Panc1 (cell line): Measurements from ENCODE around the gene CHD6. TPM values are rescaled to one million over a fixed set of nuclear protein-coding genes. Genes with fewer than 3 reads are reported as not detected.

Experiments
- ATAC-seq: fragments of 200-7000 bp; cut with Tn5 transposase; 2 replicates; pipeline ENCODE4 v1.9.1; 2020; ENCODE audit warnings: mild to moderate bottlenecking, moderate library complexity
- BruUV-seq: library from RNA; stranded (reverse); fragments of 400-500 nt; replicated peaks from 2 replicates; lab custom pipeline; 2021; lab: Mats Ljungman, UMichigan
- CTCF ChIA-PET: fragments of 300-600 bp; sonication (Branson Sonifier 250); formaldehyde crosslinking; loops from one replicate; lab custom pipeline; 2022; ENCODE audit warnings: antibody characterized with exemption; lab: Charles Lee
- POLR2A ChIA-PET: fragments of 300-600 bp; sonication (Branson Sonifier 250); formaldehyde crosslinking; loops from one replicate; lab custom pipeline; 2022; ENCODE audit warnings: antibody characterized with exemption; lab: Charles Lee
- DNase-seq: peaks from one replicate; pipeline ENCODE4 v3.0.0-alpha.2; 2010; ENCODE audit warnings: low read depth, low spot score
- H3K27ac ChIP-seq: 2 replicates; pipeline ENCODE4 v1.5.1; 2011; ENCODE audit warnings: mild to moderate bottlenecking, low read length, inconsistent platforms
- H3K27me3 ChIP-seq: fragments of 200-500 bp; sonication (Bioruptor generic); 2 replicates; pipeline ENCODE4 v1.6.0; 2014; ENCODE audit warnings: low read length, inconsistent platforms; ENCODE audit not compliant: control insufficient read depth, insufficient read depth
- H3K36me3 ChIP-seq: fragments of 200-500 bp; sonication (Bioruptor generic); 2 replicates; pipeline ENCODE4 v1.5.1; 2014; ENCODE audit warnings: inconsistent platforms, mild to moderate bottlenecking, low read length, moderate library complexity; ENCODE audit not compliant: control insufficient read depth, insufficient read depth
- H3K4me1 ChIP-seq: 2 replicates; pipeline ENCODE4 v1.5.1; 2011; ENCODE audit warnings: inconsistent platforms, mild to moderate bottlenecking, low read length, moderate library complexity; ENCODE audit not compliant: control insufficient read depth, insufficient read depth
- H3K4me3 ChIP-seq, 2 experiments: 2 replicates each; pipeline ENCODE4 v1.5.1; 2011 to 2012; ENCODE audit warnings: low read depth in 2 of 2, low read length in 2 of 2, mild to moderate bottlenecking in 2 of 2, inconsistent platforms in 1 of 2, moderate library complexity in 1 of 2
- H3K9me3 ChIP-seq: fragments of 200-500 bp; sonication (Bioruptor generic); 2 replicates; pipeline ENCODE4 v1.5.1; 2014; ENCODE audit warnings: low read depth, mild to moderate bottlenecking, inconsistent platforms, low read length, moderate library complexity; ENCODE audit not compliant: control insufficient read depth, insufficient read depth
- CTCF ChIP-seq: fragments of 450-650 bp; IDR thresholded peaks from 2 replicates; pipeline ENCODE4 v1.5.1; 2017; ENCODE audit warnings: mild to moderate bottlenecking
- POLR2AphosphoS5 ChIP-seq: IDR thresholded peaks from 2 replicates; pipeline ENCODE4 v1.6.1; 2012; ENCODE audit warnings: mild to moderate bottlenecking, low read depth, low read length, moderate library complexity
- SIN3A ChIP-seq: IDR thresholded peaks from 2 replicates; pipeline ENCODE4 v1.6.1; 2012; ENCODE audit warnings: low read depth, mild to moderate bottlenecking, low read length, moderate library complexity, borderline replicate concordance; ENCODE audit not compliant: insufficient read depth
- TCF7L2 ChIP-seq: IDR thresholded peaks from 2 replicates; pipeline ENCODE4 v1.6.1; 2011; ENCODE audit warnings: mild to moderate bottlenecking, low read depth, low read length, inconsistent platforms
- in situ Hi-C: cut with HindIII; loops from 2 replicates; pipeline ENCODE4 v1.10.0; 2016; ENCODE audit warnings: low sequenced_read_pairs, low pct_unique_long_range_greater_than_20kb
- intact Hi-C: fragments of 100-400 bp; cut with micrococcal nuclease; formaldehyde crosslinking; loops from one replicate; pipeline ENCODE4 v1.10.0; 2022; ENCODE audit not compliant: unreplicated experiment
- total RNA-seq: library from RNA; stranded (reverse); gene quantifications from one replicate; pipeline ENCODE4 v1.2.1, GENCODE V29; 2021; ENCODE audit not compliant: unreplicated experiment
- TF ChIP-seq, protein P1 (sequence below), 2 experiments: IDR thresholded peaks; 2 replicates each; pipeline ENCODE4 v1.6.1; 2011 to 2012; ENCODE audit warnings: low read depth in 2 of 2, control low read depth in 1 of 2, low read length in 1 of 2, mild to moderate bottlenecking in 1 of 2, moderate library complexity in 1 of 2; ENCODE audit not compliant: insufficient read depth in 1 of 2

Gene CHD6
- total RNA-seq, 1 experiment from 2014 or later: 21.3 TPM

DNA sequence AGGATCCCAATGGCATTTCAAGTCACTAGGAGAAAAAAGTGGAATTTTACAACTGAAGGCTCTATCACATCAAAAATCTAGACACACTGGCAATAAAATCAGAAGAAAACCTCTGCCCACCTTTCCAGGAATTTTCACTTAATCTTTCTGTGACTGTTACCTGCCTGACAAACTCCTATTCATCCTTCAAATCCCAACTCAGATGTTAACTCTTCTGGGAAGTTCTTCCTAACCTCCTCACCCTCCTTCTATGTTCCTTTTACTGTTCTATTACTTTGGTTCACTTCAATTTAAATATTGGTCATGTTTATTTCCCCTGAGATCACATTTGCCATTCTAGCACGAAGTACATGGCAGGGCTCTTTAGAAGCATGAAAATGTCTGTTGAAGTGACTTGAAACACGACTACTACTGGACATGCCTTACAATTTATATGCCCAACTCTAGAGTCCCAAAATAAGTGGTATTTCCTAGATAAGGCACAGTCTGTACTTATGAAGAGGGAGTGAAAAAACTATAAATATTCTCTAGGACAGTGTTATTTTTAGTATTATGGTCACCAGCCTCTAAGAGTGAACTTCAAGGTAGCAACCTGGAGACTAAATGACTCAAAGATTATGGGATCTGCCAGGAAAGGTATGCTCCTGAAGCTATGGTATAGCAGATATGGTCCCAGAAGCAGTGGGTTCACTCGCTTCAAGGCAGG is 17.1 kb downstream of the CHD6 start:
- H3K36me3 ChIP-seq: no peaks in the 10 kb centered on the region
- no peaks in the 10 kb centered on the region for H3K27me3 ChIP-seq
- H3K4me1 ChIP-seq: no peaks in the 10 kb centered on the region
- intact Hi-C loops: no loop called here
- peaks cover 30% of the 10 kb centered on the region for H3K9me3 ChIP-seq
- in situ Hi-C loops: no loop called here
- no peak for TF ChIP-seq TCF7L2
- TF ChIP-seq POLR2AphosphoS5: no peak
- no peak for TF ChIP-seq CTCF
- TF ChIP-seq, protein P1, sequence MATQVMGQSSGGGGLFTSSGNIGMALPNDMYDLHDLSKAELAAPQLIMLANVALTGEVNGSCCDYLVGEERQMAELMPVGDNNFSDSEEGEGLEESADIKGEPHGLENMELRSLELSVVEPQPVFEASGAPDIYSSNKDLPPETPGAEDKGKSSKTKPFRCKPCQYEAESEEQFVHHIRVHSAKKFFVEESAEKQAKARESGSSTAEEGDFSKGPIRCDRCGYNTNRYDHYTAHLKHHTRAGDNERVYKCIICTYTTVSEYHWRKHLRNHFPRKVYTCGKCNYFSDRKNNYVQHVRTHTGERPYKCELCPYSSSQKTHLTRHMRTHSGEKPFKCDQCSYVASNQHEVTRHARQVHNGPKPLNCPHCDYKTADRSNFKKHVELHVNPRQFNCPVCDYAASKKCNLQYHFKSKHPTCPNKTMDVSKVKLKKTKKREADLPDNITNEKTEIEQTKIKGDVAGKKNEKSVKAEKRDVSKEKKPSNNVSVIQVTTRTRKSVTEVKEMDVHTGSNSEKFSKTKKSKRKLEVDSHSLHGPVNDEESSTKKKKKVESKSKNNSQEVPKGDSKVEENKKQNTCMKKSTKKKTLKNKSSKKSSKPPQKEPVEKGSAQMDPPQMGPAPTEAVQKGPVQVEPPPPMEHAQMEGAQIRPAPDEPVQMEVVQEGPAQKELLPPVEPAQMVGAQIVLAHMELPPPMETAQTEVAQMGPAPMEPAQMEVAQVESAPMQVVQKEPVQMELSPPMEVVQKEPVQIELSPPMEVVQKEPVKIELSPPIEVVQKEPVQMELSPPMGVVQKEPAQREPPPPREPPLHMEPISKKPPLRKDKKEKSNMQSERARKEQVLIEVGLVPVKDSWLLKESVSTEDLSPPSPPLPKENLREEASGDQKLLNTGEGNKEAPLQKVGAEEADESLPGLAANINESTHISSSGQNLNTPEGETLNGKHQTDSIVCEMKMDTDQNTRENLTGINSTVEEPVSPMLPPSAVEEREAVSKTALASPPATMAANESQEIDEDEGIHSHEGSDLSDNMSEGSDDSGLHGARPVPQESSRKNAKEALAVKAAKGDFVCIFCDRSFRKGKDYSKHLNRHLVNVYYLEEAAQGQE (IDR thresholded peaks at IDR 0.05; ENCODE audit: insufficient read depth in 1 of 2, low read depth in 2 of 2, low read length in 1 of 2): no peak
- no peak for TF ChIP-seq SIN3A
- ChIA-PET CTCF (no interaction called here), POLR2A (no interaction called here)
- H3K4me3 ChIP-seq: no peak overlapping the region
- no TSS peak for BruUV-seq
- DNase-seq (no peak), ATAC-seq (no peak)
- H3K27ac ChIP-seq: no peak overlapping the region

- Histone ChIP-seq H3K36me3 (no peaks in the 10 kb centered on the region), H3K9me3 (peaks cover 33% of the 10 kb centered on the region), H3K27me3 (no peaks in the 10 kb centered on the region), H3K27ac (no peak overlapping the region), H3K4me3 (no peak overlapping the region), H3K4me1 (no peaks in the 10 kb centered on the region)
- BruUV-seq: TSS peak; percentile 6
- TF ChIP-seq POLR2AphosphoS5: no peak
- TF ChIP-seq SIN3A: no peak
- TF ChIP-seq TCF7L2: no peak
- TF ChIP-seq CTCF: no peak
- TF ChIP-seq, protein P1 (IDR thresholded peaks at IDR 0.05; ENCODE audit: insufficient read depth in 1 of 2, low read depth in 2 of 2, low read length in 1 of 2): no peak
- DNase-seq: no peak
- CTCF ChIA-PET: no interaction called here
- no peak for ATAC-seq
- intact Hi-C loops: no loop called here
- in situ Hi-C loops: no loop called here
- POLR2A ChIA-PET: no interaction called here
Observed at GRCh38 chr20:41599699-41600104, 18.5 kb downstream of the CHD6 start.
